Renal cortex interstitium (tissue), 11 donors: ENCODE data around the gene TEX30. TPM values are rescaled to one million over a fixed set of nuclear protein-coding genes. Genes with fewer than 3 reads are reported as not detected.
"Not testable (repeated sequence)": the region's sequence is repeated elsewhere in the genome, so short reads cannot be mapped to it uniquely, and the experiment has no call there.

Experiments used
- DNase-seq, 11 donors: peaks; one replicate each; pipeline ENCODE4 v3.0.0-alpha.2; 2013; ENCODE audit warnings: low read depth in 9 of 11, low spot score in 4 of 11; ENCODE audit errors: extremely low read depth in 1 of 11
- polyA plus RNA-seq, 3 donors: library from polyadenylated mRNA; unstranded; fragments of 120-200 nt; gene quantifications; one replicate each; pipeline ENCODE4 v1.2.1, GENCODE V29; 2013; ENCODE audit not compliant: insufficient read length in 3 of 3

TEX30 gene
- polyA plus RNA-seq, 3 donors, result 29.7 to 40.0 (median 30.6) TPM

DNA sequence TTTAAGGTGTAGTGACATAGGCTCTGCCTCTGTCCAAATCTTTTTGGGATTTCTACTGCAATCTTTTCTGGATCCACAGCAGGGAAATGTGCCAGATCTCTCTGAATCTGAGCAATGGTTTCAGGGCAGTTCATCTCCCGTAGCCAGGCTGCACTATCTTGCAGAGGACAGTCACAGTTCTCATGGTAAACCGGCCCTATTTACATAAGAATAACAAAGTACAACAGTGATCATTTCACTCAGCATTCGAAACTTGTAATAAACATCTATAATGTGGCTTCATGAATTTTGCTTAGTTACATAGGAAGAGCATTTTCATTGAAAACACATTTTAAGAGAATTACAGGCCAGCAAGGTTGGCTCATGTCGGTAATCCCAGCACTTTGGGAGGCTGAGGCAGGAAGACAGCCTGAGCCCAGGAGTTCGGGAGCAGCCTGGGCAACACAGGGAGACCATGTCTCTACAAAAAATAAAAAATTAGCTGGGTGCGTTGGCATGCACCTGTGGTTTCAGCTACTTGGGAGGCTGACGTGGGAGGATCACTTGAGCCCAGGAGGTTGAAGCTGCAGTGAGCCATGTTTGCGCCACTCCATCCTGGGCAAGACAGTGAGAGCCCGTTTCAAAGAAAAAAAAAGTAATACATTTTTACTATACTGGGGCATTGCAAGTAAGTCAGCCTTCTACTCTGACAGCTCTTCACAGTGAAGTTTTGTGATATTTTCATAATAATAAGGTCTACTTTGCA, 20.2 kb upstream of the TEX30 start:
- DNase-seq, result no peak

DNA sequence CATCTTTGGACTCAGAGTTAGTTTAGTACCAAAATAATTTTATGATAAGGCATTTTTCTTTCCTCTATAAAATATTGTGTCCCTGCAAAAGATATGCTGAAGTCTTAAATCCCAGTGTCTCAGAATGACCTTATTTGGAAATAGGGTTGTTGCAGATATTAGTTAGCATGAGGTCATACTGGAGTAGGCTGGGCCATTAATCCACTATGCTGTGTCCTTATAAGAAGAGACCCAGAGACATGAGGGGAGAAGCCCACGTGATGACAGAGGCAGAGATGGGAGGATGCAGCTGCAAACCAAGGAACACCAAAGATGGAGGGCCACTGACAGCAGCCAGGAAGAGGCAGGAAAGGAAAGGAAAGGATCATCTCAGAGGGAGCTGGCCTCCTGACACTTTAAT, 18.8 kb upstream of the TEX30 start:
- no peak for DNase-seq

DNA sequence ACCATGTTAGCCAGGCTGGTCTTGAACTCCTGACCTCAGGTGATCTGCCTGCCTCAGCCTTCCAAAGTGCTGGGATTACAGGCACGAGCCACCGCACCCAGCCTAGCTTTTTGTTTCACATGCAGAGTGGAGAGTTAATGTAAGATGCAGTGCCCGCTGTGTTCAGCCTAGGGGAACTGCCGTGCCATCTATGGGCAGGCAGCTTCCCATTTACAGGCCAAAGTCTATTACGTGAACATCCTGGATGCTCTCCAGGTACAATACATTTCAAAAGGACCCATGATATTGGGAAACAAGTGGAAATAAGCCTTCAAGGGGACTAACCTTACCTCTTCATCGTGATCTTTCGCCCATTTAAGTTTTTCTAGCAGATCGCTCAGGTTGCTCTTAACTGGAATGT, 15.1 kb upstream of the TEX30 start:
- no peak for DNase-seq

DNA sequence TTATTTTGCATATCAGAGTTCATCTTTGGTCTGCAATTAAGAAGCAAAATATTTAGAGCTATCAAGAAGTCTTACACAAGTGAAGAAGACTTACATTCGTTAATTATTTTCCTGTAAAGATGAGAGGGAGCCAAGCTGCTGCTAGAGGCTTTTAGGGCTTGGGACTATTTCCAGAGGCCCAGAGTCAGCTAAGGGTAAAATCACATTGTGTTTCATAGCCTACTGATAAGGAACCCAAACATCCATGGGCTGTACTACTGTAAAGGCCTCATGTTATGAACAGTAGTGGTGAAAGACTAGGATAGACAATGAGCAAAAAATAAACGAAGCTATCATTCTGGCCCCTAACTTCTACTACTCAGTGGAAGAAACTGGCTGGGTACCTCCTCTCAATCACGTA, 10.9 kb upstream of the TEX30 start:
- DNase-seq, result no peak

DNA sequence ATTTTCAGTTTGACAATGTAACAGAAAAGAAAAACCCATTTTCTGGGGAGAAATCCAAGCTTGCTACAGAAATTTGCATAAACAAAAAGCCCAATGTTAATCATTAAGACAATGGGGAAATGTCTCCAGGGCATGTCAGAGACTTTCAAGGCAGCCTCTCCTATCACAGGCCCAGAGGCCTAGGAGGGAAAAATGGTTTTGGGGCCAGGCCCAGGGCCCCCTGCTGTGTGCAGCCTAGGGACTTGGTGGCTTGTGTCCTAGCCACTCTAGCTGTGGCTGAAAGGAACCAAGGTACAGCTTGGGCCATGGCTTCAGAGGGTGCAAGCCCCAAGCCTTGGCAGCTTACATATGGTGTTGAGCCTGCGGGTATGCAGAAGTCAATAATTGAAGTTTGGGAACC, 8.0 kb upstream of the TEX30 start:
- DNase-seq, result no peak

DNA sequence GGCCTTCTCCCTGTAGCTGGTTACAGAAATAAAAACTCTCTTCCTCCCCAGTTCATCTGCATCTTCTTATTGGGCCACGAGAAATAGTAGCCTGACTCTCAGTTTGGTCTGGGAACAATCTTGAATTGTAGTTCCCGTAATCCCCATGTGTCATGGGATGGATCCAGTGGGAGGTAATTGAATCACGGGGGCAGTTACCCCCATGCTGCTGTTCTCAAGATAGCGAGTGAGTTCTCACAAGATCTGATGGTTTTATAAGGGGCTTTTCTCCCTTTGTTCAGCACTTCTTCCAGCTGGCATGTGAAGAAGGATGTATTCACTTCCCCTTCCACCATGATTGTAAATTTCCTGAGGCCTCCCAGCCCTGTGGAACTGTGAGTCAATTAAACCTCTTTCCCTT, 7.1 kb upstream of the TEX30 start:
- DNase-seq, result not testable (repeated sequence)

DNA sequence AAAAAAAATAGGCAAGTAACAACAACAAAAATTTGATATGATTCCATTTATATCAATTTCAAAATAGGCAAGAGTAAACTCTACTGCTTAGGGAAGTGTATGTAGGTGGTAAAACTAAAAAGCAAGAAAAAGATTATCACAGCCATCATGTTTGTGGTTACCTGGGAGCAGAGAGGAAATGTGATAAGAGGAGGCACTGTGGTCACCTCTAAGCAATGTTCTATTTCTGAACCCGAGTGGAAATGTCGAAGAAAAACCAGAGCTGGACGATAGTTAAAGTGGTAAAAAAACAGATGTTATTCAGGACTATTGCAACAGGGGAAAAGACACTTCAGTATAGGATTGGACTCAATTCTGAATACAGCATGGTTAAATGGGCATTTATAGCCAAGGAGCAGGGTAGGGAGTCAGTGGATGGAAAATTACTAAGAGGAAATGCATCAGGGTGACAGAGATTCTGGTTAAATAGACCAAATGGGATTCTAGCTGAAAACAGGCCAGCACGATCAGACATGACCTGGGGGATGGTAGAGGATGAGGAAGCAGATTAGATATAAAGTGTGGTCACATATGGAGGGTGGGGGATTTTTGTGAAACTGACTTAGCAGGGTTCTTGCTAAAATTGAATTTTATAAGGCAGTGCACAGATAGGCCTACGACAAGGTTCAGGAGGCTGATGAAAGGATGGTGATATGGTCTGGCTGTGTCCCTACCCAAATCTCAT, 6.0 kb upstream of the TEX30 start:
- DNase-seq, result no peak

DNA sequence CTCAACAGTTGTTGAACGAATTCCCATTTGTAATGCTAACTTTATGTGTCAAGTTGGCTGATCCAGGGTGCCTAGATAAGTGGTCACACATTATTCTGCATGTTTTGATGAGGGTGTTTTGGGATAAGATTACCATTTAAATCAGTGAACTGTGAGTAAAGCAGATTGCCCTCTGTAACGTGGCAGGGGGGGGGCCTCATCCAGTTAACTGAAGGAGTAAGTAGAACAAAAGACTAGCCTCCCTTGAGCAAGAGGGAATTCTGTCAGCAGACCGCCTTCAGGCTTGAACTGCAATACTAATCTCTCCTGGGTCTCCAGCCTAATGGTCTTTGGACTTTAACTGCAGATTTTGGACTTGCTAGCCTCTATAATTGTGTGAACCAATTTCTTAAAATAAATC, 4.2 kb upstream of the TEX30 start:
- no peak for DNase-seq

DNA sequence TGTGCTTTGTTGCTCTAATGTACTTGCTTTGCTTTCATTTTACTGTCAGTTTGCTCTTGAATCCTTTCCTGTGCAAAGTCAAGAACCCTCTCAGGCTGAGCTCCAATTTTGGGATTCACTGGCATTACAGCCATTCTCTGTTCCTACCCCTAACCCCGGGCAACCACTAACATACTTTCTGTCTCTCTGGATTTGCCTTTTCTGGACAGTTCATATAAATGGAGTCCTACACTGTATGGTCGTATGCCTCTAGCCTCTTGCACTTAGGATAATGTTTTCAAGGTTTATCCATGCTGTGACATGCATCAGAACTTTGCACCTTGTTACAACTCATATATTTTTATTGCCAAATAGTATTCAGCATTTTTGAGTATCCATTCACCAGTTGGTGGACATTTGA, 2.7 kb upstream of the TEX30 start:
- DNase-seq, result no peak

DNA sequence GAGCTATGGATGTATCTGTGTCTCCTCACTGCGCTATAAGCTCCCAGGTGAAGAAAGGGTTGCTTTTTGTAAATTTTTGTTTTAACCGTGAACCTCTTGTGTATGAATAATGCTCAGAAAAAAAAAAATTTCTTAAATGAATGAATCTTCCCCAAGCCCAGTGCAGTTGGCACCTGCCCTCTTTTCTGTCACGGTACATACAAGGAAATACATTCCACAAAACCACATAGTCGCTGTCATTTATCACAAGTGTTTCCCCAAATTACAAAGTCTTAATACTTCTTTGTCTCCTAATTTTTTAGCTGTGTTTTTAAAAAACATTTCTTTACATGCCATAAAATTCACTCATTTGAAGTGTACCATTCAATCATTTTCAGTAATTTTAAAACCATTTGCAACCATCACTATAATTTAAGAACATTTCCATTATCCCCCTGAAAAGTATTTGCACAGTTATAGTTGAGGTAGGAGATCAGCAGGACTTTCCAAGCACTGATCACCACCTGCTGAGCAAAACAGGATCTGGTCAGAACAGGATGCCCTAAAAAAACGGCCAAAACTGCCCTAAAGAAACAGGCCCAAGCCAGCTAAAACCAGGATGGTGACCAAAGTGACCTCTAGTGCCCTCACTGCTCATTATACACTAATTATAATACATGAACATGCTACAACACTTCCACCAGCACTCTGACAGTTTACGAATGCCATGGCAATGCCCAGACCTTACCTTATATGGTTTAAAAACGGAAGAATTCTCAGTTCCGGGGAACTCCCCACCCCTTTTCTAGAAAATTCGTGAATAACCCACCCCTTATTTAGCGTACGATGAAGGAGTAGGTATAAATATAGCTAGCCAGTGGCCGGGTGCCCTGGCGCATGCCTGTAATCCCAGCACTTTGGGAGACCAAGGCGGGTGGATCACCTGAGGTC, 1.3 kb upstream of the TEX30 start:
- no peak for DNase-seq

DNA sequence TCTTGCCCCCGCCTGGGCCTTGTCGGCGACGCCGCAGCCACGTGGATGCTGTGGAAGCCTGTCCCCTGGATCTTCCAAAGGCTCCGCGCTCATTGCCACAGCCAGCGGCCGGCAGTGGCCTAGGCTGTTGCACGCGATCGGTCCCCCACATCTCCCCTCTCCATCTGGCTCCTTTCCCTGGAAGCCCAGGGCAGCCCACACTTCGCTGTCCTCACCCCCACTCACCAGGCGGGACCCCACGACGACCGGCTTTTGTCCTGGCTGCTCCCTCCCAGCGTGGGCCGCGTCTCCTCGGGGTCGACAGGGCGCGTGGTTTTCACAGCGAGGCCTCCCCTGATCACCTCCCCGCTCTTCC, 605 bp upstream of the TEX30 start:
- DNase-seq, result peak in 1 of 11 donors; percentile 5

DNA sequence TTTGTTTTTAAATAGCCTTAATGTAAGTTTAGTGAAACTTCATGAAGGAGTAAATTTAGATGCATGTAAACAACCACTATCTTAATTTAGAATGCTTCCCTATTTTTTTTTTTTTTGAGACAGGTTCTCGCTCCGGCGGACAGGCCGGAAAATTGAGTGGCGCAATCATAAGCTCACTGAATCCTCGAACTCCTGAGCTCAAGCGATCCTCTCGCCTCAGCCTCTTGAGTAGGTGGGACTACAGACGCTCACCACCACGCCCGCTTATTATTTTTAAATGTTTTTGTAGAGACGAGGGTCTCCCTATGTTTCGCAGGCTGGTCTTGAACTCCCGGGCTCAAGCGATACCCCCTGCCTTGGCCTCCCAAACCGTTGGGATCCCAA, 1.6 kb downstream of the TEX30 start:
- no peak for DNase-seq

DNA sequence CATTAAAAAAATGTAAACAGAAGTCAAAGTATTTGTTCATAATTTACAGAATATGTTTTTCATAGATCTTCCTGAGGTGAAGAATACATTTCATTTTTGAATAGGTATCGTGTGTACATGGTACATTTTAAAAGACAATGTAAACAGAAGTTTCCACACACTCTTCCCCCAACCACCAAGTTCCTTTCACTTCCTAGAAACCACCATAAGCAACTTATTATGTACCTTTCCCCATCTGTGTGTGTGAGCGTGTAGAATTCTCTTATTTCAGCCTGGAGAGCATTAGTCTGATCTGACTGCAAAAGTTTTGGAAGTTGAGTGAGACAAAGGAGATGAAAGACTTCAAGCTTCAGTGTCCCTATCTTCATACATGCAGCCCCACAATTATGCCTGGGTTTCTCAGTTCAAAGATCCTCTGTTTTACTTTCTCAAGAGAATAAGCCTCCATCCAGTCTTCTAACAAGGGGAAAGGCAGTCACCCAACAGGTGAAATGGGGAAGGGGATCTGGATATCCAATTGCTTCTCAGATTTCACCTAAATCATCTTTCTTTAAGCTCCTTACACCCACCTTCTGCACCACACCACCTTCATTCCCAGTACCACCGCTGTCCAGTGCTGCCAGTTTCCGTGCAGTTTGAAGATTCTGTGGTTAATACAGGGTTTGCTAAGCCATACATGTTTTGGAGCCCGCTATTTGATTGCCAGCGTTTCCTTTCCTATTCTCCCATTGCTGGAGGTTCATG, 2.1 kb downstream of the TEX30 start:
- no peak for DNase-seq

DNA sequence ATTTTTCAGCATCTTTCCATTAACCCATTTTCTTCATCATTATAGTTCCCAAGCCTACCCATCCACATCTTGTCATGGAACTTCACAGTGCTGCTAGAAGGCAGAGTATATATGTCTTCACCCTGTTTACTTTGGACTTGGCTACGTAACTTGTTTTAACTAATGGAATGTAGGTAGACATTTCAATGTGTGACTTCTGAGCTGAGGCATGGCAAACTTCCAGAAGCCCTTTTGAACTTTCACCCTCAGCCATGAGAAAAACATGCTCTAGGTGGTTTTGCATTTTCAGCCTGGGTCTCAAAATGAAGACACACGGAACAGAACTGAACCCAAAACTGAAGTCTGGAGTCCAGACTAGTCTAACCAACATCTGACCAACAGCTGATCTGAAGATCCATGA, 3.2 kb downstream of the TEX30 start:
- peak in 1 of 11 donors; percentile 29 for DNase-seq

DNA sequence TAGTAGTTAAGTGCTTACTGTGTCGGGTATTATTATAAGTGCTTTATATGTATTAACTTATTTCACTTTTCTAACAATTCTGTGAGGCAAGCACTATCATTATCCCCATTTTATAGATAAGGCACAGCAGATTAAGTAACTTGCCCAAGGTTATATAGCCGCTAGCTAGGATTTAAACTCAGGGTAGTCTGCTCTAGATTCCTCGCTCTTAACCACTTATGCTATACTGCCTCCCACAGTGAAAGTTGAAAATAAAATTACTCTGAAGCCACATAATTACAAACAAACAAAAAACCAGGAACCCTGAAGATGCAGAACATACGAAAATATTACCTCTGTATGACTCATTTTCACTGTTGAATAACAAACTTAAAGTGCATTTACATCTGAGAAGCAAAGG, 3.9 kb downstream of the TEX30 start:
- no peak for DNase-seq

DNA sequence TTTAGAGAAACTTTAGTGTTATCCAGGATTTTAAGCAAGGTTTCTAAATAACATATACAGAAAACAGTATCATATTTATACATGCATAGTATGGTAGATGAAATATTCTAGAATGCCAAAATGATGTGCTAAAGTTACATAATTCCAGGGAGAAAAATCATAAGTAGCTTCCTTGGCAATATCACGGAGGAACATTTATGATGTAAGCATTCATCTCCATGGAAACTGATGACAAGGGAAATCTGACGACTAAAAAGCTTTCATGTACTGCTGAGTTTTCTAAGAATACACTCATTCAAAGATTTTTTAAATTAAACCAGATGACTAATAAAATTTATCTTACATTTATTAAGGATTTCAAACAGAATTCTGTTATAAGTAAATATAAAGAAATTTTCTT, 4.7 kb downstream of the TEX30 start:
- no peak for DNase-seq

DNA sequence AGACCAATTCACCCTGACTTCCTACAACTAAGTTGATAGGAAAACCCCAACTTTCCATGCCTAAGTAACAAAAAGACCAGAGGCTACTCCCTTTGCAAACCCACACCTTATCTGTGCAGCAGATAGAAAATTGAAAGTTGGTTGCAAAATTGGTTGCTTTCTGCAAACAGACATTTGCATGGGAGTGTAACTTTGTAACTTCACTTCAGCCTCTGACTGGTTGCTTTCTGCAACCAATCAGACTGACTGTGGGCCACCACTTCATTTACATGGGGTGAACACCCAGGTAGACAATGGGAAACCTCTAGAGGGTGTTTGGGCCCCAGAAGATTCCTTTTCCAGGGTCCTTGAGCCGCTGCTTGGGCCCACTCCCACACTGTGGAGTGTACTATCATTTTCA, 9.8 kb downstream of the TEX30 start:
- no peak for DNase-seq

DNA sequence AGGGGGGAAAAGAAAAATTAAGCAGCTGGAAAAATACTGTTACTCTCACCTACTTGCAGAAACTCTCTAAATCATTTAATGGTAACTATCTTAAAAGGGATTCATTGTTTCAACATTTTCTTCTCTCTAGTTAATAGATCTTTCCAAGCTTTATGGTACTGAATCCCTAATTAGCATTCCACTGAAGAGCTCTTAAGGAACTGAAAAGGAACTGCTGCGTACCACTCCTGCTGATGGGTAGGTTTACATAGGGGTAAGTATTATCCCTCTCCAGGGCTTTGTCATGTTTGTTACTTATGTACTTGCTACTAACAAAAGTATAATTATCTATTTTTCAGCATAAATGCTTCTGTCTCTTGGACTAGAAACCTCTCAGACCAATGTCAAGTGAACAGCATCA, 12.5 kb downstream of the TEX30 start:
- no peak for DNase-seq

DNA sequence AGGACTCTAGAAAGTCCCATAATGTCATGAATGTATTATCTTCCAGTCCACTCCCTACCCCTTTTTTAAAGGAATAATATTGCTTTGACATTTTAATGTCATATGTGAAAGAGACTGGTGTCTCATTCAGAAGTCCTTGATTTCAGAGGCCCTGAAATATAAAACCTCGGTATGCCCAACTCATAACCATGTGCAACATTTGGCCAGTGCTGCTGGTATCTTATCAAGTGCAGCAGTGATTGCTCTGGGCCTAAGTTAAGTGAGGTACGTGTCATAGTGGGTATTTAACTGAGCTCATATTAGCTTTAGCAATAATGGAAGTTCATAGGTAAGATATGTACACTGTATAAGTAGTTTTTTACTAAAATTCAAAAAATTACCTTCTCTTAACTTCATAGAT, 14.7 kb downstream of the TEX30 start:
- no peak for DNase-seq
